GM15510 (cell line): ENCODE data around the gene ITGAL.
A peak's percentile ranks its signal among the peaks of the same experiment; 100 is the strongest.

Source experiments
- POLR2A ChIP-seq: IDR thresholded peaks from 3 replicates; pipeline ENCODE4 v1.6.1; 2011; ENCODE audit warnings: borderline replicate concordance; ENCODE audit not compliant: insufficient read length; ENCODE audit errors: extremely low read depth

The ITGAL gene

DNA sequence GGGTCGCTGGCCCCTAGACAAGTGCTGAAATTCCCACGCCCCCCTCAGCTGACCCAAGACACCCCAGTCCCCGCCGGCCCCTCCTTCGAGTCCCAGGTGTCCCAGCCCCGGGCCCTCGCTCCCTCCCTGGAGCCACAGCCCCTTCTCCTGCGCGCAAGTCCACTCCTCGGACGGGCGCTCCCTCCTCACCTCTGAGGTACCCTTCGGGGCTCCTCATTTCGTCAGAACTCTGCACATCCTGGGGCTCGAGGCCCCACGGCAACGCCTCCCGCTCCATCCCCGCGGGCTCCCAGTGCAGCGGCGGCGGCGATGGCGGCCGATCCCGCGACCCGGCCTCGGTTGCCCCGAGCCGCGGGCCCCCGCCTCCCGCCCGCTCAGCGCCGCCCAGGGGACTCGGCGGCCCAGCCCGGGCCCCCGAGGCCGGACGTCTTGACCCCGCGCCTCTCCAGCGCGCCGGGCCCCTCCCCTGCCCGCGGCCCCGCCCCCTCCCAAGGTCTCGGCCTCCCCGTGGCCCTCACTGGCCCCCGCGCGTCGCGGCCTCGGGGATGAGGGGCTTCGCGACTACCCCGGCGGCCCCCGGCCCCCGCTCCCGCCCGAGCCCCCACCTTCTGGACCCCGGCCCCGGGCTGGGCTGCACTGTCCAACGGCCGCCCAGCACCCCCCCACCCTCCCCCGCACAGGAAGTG, 53.7 kb downstream of the ITGAL start, which contains the start of gene ZNF768:
Gene ZNF768 (minus strand): TSS at position 430 of the 686 bp plus-strand sequence. CDS start 153 bp downstream, at position 277.
- TF ChIP-seq POLR2A = no peak

DNA sequence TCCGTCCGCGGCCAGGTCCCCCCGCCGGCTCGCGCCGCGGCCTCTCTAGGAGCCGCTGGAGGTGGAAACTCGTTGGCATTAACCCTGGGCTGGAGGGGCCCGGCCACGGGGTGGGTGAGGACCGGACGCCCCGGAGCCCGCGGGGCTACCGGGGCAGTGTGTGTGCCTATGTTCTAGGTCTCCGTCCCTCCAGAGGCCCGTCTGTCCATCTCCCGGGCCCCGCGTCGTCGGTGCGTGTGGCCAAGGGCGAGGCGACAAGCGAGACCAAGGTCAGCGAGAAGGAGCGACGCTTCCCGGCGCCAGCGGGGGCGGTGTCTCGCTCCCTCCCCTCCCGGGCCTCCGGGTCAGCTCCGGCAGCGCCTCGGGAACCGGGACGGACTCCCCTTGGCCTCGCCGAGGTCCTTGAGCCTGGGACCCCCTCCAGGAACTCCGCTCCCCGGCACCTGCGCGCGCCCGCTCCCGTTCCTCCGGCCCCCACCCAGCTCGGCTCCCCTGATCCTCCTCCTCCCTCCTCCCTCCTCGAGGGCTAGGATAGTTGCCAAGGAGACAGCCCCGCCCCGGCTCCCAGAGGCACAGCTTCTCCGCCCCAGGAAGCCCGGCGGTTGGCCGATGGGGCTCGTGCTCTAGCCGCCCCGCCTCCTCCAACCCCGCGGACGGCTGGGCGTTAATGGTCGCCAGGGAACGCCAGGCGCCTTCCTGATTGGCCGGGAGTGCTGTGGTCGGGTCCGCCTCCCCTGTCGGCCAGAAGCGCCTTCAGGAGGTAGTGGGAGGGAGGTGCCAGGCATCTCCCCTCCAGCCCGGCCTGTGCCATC, 54.5 kb downstream of the ITGAL start:
- peak; percentile 52 for TF ChIP-seq POLR2A

DNA sequence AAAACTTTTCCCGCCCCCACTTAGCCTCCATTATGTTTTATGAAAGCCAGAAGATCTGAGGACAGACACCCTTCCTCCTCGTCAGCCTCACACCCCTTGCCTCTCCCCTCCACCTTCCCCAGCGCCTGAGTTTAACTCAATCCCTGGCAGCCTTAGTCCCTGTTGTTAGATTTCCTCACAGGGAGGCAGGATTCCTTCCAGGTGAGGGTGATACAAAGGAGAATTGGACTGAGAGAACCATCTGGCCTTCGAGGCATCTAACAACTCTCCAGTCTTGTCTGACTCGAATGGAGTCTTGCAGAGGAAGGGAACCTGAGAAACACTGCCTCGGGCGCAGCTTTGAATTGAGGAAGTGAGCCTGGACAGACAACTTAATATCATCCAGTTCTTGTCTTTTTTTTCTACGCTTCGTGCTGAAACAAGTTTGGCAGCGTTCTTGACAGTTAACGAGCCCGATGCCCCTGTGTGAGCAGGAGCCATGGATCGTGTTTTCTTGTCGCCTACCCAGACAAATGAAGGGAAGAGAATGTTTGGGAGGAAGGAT, 55.2 kb downstream of the ITGAL start:
- TF ChIP-seq POLR2A = no peak

DNA sequence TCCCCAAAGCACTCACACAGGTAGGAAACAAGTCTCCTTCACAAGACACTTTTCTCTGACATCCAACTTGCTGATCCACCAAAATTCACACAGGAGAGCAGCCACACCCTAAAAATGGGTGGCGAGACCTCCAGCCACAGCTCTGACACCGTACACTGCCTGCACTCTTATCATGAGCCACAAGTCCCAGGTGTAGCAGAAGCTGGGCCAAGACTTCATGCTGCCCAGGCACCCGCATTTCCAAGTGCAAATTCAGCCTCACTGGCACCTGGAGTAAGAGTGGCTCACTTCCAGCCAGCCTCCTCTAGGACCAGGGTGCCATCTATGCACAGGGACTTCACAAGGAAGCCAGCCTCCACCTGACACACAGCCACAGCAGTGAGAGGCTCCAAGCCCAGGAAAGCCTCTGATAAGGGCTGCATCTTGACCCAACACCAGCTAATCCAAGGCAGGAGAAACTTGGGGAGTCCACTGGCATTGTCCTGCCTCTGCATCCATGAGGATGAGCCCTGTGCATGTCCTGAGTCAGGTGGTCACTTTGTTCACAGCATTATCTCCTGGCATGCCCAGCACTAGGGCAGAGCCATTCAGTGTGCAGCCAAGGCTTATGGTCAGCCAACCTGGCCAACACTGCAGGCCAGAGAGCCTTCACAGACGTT, 56.4 kb downstream of the ITGAL start:
- TF ChIP-seq POLR2A = no peak

DNA sequence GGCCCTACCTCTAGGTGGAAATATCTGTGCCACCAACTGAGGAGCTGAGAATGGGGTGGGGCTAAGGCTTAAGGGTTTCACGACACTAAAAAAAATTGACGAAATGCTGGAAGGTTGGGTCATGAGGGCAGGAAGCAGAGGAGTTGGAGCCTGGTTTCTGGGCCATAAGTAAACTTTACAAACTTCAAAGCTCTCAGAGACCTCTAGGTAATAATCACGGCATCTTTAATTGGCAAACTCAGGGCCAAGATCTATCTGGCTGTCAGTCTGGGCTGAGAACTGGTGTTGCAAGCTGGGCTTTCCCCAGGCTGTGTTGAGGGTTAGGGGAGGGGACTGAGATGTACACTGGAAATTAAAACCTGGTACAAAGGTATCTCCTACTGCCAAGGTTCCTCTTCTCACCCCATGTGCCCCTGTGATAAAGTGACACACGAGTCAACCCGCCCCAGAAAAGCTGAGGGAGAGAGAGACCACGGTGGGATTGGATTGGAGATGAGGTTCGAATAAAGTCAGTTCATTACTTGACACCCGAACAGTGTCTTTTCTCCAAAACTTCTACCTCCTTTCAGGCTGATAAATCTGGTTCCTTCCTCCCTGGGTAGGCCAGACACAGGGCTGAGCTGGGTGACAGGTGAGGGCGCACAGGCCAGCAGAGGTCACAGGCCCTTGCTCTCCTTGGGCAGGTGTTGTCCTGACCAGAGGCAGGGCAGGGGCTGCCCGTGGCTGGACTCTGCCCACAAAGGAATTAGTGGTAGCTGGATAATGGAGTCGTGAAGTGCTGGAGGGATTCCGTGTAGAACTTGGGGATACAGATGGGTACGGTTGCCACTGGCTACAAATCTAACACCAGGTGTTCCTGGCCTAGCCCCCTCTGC, 57.9 kb downstream of the ITGAL start:
- no peak for TF ChIP-seq POLR2A

DNA sequence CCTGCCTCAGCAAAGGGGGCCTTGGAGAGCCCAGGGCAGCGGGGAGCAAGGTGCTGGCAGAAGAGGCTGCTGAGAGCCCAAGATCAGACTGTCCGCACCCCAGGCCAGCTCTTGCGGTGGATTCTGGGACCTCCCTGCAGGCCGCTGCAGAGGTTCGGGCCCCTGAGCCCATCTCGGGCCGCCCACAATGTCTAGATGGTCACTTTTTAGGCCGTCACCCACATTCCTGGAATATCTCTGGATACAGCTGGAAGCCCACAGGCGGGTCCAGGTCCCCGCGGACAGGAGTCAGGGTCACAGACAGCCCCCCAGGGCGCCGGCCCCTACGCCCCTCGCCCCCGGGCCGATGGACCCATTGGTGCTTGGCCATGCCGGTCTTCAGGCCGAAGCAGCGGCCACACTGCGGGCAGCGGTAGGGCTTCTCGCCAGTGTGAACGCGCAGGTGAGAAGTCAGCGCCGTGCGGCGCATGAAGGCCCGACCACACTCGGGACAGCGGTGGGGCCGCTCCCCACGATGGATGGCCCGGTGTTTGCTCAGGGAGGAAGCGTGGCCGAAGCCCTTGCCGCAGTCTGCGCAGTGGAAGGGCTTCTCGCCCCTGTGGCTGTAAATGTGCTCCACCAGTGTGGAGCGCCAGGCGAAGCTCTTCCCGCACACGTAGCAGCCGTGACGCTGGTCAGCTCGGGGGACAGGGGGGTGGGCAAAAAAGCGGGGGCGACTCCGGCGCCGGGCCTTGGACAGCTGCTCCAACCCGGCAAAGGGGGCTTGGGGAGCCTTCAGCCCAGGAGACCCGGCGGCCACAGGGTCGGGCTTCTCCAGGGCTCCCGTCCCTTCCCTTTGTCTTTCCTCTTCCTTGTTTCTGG, 60.0 kb downstream of the ITGAL start:
- no peak for TF ChIP-seq POLR2A

DNA sequence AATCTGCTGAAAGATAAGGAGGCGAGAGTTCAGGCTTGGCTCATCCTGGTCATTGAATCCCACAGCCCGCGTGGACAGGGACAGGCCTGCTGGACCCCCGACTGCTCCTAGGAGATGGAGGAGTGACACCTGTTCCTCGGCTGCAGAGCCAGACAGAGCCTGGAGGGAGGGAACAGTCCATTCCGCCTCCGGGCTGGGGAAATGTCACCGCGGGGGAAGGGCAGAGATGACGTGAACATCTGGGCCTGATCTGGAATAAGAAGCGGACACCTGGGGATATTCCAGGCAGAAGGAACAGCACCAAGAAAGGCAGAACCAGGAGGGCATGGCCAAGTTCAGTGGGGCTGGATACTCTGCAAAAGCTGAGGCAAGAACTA, 60.6 kb downstream of the ITGAL start:
- no peak for TF ChIP-seq POLR2A

DNA sequence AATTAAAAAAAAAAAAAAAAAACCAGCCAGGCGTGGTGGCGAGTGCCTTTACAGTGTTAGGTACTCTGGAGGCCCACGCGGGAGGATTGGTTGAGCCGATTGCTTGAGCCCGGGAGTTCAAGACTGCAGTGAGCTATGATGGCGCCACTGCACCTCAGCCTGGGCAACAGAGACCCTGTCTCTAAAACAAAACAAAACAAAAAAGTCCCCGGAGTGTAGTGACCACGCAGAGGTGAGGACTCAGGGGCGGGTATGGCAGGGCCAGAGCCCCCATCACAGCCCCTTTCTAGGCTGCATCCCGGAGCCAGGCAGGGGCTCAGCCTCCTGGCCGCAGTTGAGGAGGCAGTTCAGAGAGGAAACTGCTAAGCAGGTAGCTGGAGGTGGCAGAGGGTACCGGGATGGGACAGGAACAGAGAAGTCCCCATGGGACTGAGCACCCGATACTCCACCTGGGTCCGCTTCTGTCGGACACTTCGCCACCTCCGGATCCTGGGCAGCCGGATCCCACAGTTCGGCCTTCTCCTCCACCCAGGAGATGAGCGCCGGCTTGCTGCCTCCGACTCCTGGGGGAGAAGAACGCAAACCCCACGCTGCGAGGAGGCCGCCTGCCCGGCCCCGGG, 61.3 kb downstream of the ITGAL start:
- TF ChIP-seq POLR2A = no peak

DNA sequence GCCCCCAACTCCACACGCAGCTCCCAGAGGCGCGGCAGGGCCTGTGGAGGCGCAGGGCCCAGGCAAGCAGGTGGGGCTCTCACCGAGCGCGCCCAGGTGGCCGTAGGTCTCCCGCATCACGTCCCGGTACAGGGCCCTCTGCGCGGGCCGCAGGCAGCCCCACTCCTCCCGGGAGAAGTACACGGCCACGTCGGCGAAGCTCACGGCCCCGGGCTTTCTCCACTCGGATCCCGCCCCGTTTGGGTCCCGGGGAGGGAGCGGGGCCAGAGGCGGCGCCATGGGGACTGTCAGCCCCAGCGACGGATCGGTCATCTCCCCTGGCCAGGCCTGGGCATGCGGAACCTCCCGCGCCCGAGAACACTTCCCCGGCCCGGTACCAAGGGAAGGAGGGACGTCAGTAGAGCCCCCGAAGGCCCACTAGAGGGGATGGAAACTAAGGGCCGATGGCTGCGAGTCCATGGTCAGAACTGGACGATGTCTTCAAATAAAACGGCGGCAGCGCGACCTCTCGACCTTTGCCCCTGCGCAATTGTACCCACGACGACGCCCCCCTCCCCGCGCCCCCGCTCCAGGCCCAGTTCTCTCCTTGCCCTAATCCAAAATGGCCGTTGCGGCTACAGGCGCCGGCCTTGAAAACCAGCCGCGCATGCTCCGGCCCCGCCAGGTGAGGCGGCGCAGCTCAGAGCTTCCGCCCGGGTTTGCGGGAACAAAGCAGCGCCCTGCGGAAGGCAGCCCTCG, 62.0 kb downstream of the ITGAL start, which contains the start of gene ZNF747:
Gene ZNF747 (minus strand): TSS at position 491 of the 738 bp plus-strand sequence. CDS start 179 bp downstream, at position 312.
- TF ChIP-seq POLR2A = peak; percentile 78

DNA sequence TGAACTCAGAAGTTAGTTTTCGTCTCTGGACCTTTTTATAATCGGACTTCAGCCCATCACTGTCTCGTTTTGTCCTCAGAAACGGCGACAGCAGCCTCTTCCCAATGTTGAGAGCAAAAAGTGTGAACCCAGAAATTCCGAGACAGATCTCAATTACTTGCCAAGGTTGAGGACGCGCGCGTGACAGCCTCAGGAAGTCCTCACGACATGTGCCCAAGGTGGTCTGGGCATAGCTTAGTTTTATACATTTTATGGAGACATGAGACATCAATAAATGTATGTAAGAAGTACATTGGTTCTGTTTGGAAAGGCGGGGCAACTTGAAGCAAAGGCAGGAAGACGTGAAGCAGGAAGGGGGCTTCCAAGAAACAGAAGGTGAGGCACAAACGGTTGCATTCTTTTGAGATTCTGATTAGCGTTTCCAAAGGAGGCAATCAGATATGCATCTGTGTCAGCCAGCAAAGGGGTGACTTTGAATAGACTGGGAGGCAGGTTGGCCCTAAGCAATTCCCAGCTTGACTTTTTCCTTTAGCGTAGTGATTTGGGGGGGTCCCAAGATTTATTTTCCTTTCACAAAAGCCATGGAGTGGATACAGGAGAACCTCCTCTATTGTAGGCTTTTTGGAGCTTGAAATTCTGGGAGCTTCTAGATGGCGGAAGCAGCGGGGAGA, 62.7 kb downstream of the ITGAL start:
- no peak for TF ChIP-seq POLR2A

DNA sequence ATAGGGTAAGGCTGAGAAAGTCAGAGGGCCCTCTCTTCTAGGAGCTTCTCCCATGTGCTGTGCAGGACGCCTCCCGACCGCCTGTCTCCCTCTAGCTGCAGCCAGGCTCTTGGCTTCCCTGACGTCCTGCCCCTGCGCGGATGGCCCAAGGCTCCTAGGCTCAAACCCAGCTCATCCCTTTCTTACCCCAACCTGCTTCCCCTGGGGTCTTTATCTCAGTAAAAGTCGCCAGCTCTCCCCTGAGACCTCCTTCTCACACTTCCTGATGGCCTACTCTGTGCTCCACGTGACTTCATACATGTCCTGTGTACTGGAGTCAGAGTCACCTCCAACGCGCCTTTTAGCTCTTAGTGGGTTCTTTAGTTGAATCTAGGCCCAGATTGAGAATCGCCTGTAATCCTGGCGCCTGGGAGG, 63.2 kb downstream of the ITGAL start:
- peak; percentile 63 for TF ChIP-seq POLR2A
